ENCODE results near the gene RAD51B.

GRCh38 chr14:68404652-68405183 lies 585.1 kb downstream of the RAD51B start:
- TF ChIP-seq CTCF (IDR thresholded peaks at IDR 0.05) (no peak), POLR2A (IDR thresholded peaks at IDR 0.05) (no peak), EP300 (IDR thresholded peaks at IDR 0.05) (no peak)

All from tibial nerve (tissue), 4 donors.